Measurements from ENCODE around the gene ULK4.

The ULK4 gene

GRCh38 chr3:41295740-41296139 is 666.2 kb downstream of the ULK4 start:
- Histone ChIP-seq H3K27ac (ENCODE audit: low read depth, low read length) (no peak overlapping the region), H3K27me3 (ENCODE audit: low read length) (no peaks in the 10 kb centered on the region), H2AFZ (ENCODE audit: low read depth, low read length, severe bottlenecking) (no peak overlapping the region), H3K9ac (ENCODE audit: low read length) (no peak overlapping the region), H3K9me3 (ENCODE audit: insufficient read depth, low read length) (no peaks in the 10 kb centered on the region), H3K36me3 (ENCODE audit: low read length) (no peaks in the 10 kb centered on the region), H3F3A (ENCODE audit: insufficient read depth) (no peaks in the 10 kb centered on the region), H3K4me3 (ENCODE audit: insufficient read depth, low read length, poor library complexity, severe bottlenecking) (no peak overlapping the region), H4K20me1 (ENCODE audit: low read depth, low read length) (no peaks in the 10 kb centered on the region), H3K9me2 (replicated peaks; ENCODE audit: insufficient read depth, low read length) (no peaks in the 10 kb centered on the region), H3K79me2 (ENCODE audit: insufficient read depth, low read length) (no peaks in the 10 kb centered on the region), H3K4me2 (ENCODE audit: low read depth, low read length, poor library complexity, severe bottlenecking) (no peak overlapping the region)
- TF ChIP-seq CTCF (IDR thresholded peaks at IDR 0.05; ENCODE audit: insufficient read depth, low read length, poor library complexity, severe bottlenecking), result no peak
- no peak for TF ChIP-seq EZH2phosphoT487 (conservative IDR thresholded peaks at IDR 0.05; ENCODE audit: low read length)

GRCh38 chr3:41293169-41293681 is 668.7 kb downstream of the ULK4 start:
- H3K9me3 ChIP-seq (ENCODE audit: insufficient read depth, low read length), result no peaks in the 10 kb centered on the region
- H3K4me2 ChIP-seq (ENCODE audit: low read depth, low read length, poor library complexity, severe bottlenecking), result no peak overlapping the region
- H3K27me3 ChIP-seq (ENCODE audit: low read length), result no peaks in the 10 kb centered on the region
- TF ChIP-seq EZH2phosphoT487 (conservative IDR thresholded peaks at IDR 0.05; ENCODE audit: low read length), result no peak
- TF ChIP-seq CTCF (IDR thresholded peaks at IDR 0.05; ENCODE audit: insufficient read depth, low read length, poor library complexity, severe bottlenecking), result no peak
- H3K27ac ChIP-seq (ENCODE audit: low read depth, low read length), result no peak overlapping the region
- H3F3A ChIP-seq (ENCODE audit: insufficient read depth), result no peaks in the 10 kb centered on the region
- no peaks in the 10 kb centered on the region for H3K36me3 ChIP-seq (ENCODE audit: low read length)
- no peaks in the 10 kb centered on the region for H4K20me1 ChIP-seq (ENCODE audit: low read depth, low read length)
- H3K4me3 ChIP-seq (ENCODE audit: insufficient read depth, low read length, poor library complexity, severe bottlenecking), result no peak overlapping the region
- H2AFZ ChIP-seq (ENCODE audit: low read depth, low read length, severe bottlenecking), result no peak overlapping the region
- no peaks in the 10 kb centered on the region for H3K9me2 ChIP-seq (replicated peaks; ENCODE audit: insufficient read depth, low read length)
- H3K79me2 ChIP-seq (ENCODE audit: insufficient read depth, low read length), result no peaks in the 10 kb centered on the region
- no peak overlapping the region for H3K9ac ChIP-seq (ENCODE audit: low read length)

- Histone ChIP-seq H3K4me3 (ENCODE audit: insufficient read depth, low read length, poor library complexity, severe bottlenecking) (no peak overlapping the region), H4K20me1 (ENCODE audit: low read depth, low read length) (no peaks in the 10 kb centered on the region), H3K27me3 (ENCODE audit: low read length) (no peaks in the 10 kb centered on the region), H2AFZ (ENCODE audit: low read depth, low read length, severe bottlenecking) (no peak overlapping the region), H3K9ac (ENCODE audit: low read length) (no peak overlapping the region), H3K79me2 (ENCODE audit: insufficient read depth, low read length) (no peaks in the 10 kb centered on the region), H3K9me3 (ENCODE audit: insufficient read depth, low read length) (no peaks in the 10 kb centered on the region), H3F3A (ENCODE audit: insufficient read depth) (no peaks in the 10 kb centered on the region), H3K36me3 (ENCODE audit: low read length) (no peaks in the 10 kb centered on the region), H3K27ac (ENCODE audit: low read depth, low read length) (no peak overlapping the region), H3K9me2 (replicated peaks; ENCODE audit: insufficient read depth, low read length) (no peaks in the 10 kb centered on the region), H3K4me2 (ENCODE audit: low read depth, low read length, poor library complexity, severe bottlenecking) (no peak overlapping the region)
- TF ChIP-seq CTCF (IDR thresholded peaks at IDR 0.05; ENCODE audit: insufficient read depth, low read length, poor library complexity, severe bottlenecking) (no peak), EZH2phosphoT487 (conservative IDR thresholded peaks at IDR 0.05; ENCODE audit: low read length) (no peak)
These were observed 671.2 kb downstream of the ULK4 start for GRCh38 chr3:41290736-41291135.

Measured in SU-DHL-6 (cell line).